NCI-H2196 (cell line): ENCODE data around the gene HOXC6.
A peak's percentile ranks its signal among the peaks of the same experiment; 100 is the strongest.

Source experiments
- DNase-seq: peaks from one replicate; lab custom pipeline; 2025; ENCODE audit not compliant: unreplicated experiment; lab: John Stamatoyannopoulos, UW

Gene HOXC6

DNA sequence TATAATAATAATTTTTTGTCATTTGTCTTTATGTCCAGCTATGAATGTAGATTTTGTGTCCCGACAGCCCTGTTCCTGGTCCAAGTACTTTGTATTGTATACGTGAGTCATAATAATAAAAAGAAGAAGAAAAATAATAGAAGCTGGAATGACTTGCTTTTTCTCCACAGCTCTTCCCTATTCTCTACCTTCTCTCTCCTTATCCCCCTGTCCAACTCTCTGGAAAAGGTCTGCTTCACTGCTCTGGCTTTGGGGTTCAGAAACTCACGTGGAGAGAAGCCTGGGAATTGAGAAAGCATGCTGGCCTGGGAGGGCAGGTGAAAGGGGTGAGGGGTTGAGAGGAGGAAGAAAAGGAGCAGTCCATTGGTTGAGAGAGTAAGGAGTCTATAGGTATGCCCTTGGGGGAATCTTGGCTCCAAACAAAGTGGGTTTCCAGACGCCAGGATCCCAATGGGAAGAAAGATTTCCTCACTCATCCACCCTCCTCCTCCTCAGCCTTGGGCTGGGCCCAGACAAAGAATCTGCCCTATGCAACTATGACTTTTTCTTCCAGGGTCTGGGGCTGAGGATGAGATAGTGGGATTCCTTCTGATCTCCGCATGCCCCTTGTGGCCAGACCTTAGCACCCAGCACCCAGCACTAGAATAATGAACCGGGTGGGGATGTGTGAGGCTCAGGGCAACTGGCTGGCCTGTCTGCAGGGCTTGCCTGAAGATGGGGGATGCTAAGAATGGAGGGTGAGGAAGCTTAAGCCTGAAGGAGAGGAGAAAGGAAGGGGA lies 15.4 kb upstream of the HOXC6 start:
- no peak for DNase-seq

DNA sequence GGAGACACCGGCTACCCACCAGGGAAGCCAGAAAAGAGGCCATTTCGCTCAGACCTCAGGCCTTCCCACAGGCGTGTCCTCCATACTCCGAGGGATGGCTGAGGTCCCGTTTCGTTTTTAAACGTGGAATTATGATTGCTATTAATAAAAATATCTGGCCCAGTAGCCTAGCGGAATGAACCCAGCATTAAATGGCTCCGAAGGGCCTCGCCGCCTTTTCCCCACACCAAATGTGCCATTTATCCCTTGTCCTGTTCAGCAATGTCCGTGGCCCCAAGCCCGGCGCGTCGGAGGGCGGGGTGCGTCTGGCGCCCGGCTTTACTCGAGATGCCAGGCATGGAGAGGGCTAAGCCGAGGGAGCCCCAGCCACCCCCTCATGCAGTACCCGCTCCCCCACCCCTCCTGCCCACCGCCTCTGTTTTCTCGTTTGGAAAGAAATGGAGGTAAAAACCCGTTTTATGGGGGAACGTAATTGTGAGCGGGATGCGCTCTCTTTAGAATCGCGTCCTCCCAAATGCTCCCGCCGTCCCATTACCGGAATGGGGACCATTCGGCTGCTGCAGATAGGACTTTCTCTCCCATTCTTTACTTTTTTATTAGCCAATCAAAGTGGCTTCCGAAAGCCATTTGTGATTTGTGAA lies 13.7 kb upstream of the HOXC6 start:
- no peak for DNase-seq

DNA sequence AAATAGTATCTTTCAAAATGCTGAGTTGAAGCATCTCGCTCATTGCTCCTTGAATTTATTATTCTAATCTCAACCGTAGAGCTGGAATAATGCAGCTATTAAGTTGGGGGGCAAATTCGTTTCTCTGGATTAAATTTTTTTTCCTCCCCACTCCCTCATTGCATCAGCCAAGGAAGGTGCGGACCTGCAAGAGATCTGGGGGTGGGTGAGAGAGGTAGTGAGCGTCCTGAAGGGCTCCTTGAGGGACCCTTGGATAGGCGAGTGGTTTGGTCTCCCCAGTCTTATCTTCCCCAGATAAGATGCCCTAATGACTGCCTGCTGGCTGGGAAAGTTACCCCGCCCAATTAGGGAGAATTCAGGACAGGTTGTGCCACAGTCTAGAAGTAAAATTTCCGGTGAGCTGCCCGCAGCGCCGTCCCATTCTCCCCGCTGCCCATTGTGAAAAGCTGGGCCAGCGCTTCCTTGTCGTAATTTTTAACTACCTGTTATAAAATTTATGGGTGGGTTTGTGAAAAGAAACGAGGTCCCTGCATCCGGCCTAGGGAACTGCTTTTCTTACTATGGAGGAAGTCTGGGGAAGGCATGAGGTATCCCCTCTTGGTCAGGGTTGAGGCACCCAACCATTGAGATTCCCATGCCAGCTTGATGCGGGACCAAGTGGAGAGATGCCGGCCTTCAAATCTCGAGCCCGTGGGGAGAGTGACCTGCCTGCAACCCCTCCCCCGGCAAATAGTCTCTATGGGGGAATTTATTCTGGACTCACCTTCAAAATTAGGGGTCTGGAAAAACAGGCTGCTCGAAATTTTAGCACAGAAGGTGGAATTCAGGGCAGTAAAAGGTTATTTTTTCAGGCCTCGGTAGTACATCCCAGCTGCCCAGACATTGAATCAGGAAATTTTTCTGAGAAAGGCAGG lies 13.0 kb upstream of the HOXC6 start:
- DNase-seq = no peak

DNA sequence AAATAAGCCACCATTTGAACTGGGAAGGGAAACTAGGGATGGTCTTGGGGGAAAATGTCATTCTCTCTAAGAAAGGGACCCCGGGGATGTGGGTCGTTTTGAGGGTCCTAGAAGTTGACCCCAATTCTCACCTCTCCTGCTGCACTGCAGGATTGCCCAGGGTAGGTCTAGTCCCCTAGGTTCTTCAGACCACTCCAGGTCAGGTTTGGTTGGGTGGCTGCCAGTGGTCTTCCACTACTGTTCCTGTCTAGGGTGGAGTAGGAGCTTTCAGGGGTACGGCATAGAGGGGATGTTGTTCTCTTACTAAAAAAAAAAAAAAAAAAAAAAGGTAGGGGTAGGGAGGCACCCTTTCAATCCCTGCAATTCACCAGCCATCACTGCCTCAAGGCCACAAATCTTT lies 12.2 kb upstream of the HOXC6 start:
- no peak for DNase-seq

DNA sequence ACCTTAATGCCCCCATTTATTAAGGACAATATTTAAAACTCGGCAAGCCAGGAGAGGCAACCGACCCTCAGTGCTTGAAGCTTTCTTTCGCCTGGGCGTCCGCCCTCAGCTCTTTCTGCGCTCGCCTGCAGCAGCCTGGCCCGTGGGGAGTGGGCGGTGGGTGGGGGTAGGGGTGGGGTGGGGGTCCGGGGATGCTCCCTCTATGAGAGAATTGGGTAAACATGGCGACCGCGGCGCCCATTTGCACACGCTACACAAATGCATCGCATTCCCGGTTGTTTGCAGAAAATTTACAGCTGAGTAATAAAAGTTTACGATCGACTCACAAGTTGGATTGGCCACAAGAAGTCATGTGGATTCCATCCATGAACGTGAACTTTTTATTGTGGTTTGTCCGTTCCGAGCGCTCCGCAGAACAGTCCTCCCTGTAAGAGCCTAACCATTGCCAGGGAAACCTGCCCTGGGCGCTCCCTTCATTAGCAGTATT lies 11.7 kb upstream of the HOXC6 start:
- peak; percentile 68 for DNase-seq

DNA sequence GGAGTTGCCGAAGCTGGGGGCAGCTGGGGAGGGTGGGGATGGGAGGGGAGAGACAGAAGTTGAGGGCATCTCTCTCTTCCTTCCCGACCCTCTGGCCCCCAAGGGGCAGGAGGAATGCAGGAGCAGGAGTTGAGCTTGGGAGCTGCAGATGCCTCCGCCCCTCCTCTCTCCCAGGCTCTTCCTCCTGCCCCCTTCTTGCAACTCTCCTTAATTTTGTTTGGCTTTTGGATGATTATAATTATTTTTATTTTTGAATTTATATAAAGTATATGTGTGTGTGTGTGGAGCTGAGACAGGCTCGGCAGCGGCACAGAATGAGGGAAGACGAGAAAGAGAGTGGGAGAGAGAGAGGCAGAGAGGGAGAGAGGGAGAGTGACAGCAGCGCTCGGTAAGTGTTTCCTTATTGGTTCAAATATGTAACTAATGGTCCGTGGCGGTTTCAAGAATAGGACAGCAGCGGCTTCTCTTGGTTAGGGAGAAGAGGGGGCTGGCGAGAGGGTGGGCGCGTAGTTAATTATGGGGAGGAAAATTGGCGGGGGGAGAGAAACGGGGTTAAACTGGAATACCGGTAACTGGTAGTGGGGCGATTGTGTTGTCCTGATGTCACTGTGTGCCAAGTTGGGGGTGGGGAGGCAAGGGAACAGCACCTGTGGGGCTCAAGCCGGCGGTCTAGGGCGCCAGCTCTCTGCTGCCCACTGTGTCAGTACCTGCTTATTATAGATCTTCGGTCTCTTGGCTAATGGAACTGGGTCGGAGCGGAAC lies 11.0 kb upstream of the HOXC6 start:
- peak; percentile 72 for DNase-seq

DNA sequence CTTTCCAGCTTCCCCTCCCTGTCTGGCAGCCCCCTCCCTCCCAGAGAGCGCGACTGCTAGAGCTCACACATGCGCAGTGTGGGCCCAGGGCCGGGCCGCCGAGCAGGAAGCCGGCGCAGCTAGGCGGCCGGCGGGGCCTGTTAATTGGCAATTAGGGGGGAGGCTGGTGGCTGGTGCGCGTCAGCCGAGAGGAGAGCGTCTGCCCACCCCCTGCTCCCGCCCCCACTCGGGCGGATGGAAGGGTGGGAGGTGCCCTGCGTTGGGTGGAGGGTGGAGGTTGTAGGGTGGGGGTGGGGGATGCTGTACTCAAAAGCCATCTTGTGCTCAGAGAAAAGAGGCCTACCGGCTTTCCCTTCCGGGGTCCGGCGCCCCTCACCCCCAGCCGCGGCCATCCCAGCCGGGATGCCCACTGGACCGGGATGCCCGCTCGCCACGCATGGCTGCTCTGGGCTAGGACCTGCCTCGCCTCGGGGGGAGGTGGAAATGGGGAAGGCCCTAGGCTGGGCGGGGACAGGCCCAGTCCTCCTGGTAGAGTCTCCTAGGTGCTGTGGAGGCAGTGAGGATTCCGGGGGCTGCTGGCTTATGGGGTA lies 10.3 kb upstream of the HOXC6 start:
- peak; percentile 97 for DNase-seq

DNA sequence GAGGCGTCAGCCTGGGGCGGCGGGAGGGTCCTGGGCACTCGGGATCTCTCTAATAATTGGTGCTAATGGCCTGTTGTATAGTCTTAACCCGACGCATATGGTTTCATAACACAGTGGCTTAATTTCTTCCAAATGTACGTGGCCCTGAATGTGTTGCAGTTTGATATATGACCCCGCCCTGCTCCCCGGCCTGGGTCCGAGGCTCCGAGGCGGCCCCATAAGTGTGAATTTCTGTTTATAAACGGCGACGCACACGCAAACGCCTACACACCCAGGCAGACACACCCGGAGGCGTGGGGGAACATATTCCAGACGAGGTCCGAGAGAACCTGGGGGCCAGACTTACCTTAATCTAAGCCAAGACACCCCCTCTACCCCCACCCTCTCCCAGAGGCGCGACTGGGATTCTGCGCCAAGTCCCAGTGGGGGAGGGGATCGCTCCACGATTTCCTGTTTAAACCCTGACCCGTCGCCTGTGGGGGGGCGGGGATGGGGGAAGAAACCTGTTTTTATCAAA lies 9.7 kb upstream of the HOXC6 start:
- peak; percentile 45 for DNase-seq

DNA sequence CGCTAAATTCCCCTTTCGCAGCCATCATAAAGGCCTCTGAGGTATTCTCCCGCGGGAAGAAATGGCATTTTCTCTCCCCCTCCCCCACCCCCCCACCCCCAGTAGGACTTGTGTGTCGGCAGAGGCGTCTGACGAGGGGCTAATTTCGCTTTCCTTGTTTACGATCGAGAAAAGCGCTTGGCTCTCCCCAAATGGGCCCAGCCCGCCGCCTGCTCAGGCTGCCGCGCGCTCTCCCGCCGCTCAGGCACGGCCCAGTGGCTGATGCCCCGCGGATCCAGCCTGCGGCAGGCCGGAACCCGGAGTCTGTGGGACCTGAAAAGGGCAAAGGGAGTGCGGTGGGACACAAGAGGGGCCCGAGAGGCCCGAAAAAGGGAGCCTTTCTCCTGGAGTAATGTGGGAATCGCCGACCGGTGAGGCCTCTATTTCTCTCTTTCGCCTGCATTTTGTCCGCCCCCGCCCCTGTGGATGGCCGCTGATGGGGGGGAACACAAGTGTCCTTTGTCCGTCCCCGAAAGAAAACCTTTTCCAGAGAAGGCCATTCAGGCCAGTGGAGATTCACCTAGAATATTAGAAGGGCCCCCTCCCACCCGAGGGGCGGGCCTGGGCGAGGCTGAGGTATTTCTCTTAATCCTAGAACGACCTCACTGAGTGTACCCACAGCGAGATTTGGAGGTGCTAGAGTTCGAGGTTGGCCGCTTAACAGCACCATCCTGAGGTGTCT lies 9.0 kb upstream of the HOXC6 start:
- no peak for DNase-seq

DNA sequence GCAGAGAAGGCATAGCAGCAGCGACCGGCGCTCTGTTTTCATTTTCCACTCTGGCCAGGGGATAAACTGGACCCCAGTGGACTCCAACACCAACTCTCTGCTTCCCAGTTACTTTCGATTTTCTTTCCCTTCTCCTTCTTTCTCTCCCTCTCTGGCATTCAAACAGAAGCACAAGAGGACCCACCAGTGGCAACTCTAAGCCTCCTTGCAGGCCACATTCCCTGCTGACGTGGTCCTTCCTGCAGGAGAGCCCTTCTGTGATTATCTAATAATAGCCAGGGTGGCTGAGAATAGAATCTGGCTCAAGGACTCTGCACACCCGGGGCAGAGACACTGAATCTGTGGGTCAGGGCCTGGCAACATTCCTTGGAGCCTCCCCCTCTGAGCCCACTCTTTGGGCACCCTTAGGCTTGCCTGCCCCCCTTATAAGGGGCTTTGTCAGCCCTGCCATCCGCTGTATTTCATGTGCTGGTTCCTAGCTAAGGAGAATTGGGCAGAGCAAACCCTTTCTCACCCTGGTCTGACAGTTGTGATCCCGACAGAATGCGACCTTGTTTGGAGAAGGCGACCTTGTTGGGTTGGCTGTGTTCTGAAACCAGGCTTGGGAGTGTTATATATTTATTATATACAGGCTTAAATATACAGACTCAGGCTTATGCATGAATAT lies 8.2 kb upstream of the HOXC6 start:
- no peak for DNase-seq

DNA sequence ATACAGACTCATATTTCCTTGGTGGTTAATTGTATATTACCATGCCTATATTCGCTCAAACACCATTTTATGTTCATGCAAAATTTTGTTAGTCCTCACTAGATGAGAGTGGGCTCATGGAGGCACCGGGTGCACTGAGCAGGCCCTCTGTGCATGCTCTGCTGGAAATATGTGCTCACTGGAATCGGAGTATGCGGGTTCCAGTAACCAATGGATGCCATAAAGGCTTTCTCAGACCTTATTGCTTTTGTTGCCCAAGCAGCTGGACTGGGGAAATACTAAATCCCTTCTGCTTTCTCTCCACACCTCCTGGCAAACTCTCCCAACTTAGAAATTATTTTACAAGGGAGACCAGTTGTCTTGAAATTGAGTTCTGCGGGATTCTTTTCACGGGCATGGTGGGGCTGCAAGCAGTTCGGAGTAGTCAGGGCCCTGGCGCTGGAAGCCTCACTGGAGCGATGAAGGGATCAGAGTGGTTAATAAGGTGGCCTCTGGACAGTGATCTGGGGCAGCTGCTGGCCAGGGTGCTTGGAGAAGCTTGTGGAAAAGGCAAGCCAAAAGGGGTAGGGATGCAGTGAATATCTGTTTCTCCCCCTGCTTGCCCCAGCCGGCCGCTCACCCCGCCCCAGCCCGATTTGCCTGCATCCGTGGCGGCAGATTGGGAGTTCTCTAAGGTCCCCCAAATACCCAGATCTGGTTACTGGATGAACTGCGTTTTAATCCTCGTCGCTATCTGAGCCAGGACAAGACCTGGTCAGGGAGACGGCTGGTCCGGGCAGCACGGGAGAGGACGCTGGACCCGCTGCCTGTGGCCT lies 7.4 kb upstream of the HOXC6 start:
- no peak for DNase-seq

DNA sequence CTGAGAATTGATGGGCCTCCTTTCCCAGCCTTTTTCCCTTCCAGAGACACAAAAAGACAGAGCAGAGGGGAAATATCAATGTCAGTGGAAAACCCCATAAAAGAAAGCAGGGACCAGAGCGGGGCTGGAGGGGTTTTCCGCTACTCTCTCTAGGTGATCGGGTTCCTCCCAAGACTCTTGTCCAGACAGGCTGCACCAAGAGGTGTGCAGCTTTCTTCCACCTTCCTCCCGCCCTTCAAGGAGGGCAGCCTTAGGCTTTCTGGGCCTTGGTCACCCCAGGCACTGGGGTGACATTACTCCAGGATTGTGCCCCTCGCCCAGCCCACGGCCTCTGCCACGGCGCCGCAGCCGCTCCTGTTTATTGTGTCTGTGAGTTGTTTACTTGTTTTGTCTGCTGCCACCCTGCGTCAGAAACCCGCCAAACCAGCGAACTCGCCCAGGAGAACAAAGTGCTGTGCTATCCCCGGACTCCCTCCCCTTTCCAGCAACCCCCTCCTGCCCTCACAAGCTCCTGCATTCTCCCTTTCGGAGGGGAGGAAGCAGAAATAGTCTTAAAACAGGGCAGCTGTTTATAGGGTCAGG lies 6.7 kb upstream of the HOXC6 start:
- DNase-seq = no peak

DNA sequence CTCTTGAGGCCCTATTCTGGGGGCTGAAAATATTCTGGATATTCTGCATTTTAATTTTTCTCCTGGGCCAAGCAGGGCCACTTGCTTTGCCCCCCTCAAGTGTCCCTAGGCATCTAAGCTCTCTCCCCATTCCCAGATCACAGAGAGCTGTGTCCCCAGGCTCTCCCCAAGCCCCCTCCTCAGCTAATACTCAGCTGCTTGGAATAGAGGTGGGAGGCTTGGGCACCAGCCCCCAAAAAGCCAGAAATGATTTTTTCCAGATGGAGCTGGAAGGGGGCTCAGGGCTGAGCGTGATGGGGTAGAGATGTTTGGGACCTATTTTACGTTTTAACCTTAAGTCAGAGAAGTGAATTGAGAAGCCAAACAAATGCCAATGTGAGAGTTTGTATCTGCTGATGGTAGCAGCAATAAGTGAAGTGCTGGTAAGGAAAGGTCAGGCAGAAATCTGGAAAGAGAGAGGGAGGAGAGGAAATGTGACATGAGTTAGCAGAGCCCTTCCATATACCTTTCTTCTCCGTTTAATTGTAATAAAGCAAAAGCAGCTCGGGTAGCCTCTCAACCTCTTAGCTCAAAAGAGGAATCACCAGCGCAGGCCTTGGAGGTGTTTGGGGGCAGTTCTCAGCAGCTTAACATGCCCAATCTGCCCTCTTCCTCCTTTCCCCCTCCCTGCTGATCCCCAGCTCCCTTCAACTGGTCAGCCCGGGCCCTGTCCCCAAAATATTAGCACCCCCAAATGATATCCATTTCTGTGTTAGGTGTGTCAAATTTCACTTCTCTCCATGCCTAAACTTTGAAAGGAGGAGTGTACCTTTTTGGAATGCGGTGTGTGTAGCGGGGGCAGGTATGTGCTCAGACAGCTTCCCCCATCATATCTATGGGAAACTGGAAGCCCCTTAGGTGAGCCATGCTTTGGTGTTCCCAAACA lies 5.0 kb upstream of the HOXC6 start:
- no peak for DNase-seq

DNA sequence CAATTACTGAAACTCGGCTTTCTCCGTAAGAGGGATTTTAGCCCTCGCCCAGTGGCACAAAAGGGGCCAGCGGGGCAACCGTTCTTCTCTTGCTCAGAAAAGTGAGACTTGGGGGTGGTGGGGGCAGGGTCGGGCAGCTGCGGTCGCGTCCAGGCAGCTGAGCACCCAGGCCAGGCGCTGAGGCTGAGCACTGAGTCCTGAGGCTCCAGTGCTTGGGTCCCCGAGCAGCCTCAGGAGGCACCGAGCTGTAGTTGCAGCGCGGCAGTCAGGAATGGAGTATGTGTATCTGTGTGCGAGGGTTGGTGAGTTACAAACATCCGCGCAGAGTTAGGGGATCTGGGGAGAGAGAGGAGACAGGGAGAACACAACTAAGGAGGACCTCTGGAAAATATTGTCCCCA lies 4.1 kb upstream of the HOXC6 start:
- no peak for DNase-seq

DNA sequence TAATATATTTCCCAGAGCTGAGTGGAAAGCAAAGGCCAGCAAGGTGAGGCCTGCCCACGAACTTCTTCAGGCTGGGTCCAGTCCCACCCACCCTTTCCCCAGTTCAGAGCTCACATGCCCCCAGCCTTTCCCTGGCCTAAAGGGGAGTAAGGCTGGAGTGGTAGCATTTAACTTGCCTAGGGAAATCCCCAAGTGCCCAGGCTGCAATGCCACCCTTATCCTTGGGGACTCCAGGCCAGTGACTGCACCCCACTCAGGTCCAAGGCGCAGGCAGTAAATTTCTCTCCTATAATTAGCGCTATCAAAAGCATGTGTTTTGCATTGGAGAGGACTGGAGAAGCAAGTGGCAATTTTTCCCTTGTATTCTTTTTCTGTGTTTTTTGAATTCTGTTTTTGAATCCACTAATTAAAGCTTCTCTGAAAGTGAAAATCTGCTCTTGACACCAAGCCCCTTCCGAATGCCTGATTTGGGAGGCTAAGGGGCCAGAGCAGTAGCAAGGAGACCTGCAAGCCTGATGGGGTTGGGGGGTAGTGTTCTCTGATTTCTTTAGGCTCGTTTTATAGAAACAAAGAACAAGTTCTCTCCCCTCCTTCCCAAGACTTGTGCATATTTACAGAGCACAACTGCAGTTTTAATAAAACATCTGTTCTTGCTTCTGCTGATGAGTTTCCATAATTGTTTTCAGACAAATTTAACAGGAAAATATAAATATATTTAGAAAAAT lies 3.5 kb upstream of the HOXC6 start:
- no peak for DNase-seq
